SH-SY5Y (cell line): ENCODE data around the gene LMBR1.

ENCODE experiments used
- GATA2 ChIP-seq: IDR thresholded peaks from 2 replicates; pipeline ENCODE4 v1.6.1; 2011; ENCODE audit warnings: mild to moderate bottlenecking, low read depth, low read length
- GATA3 ChIP-seq: IDR thresholded peaks from 2 replicates; pipeline ENCODE4 v1.6.1; 2011; ENCODE audit warnings: low read depth, mild to moderate bottlenecking, low read length, moderate library complexity

DNA sequence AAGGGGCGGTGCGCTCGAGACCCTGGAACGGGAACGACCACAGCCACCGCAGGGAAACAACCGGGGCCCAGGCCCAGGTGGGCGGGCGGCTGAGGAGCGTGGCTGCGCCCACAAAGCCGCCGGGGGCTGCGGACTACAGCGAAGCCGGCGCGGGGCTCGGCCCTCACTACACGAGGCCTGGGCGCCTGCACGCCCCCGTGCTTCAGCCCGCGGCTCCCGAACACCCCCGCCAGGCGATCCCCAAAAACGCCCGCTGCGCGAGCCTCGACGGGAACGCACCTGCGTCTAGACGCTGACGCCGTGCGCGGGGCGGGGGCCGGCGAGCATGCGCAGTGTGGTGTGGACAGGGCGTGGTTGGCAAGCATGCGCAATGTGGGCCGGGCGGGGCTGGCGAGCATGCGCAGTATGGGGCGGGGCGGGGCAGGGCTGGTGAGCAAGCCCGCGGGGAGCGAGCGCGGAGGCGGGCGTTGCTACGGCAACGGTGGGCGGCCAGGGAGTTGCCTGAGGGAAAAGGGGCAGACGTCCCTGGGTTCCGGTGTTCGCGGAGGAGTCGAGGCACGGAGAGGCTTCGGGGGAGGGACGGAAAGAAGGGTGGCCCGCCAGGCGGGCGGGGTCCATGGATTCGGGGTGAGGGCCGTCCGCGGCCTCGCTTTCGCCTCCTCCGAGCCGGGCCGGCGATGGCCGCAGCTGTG lies 252.6 kb downstream of the LMBR1 start, which contains the start of gene RNF32:
- TF ChIP-seq GATA3 (no peak), GATA2 (no peak)
